Measurements from ENCODE around the gene PPFIA1. TPM values are rescaled to one million over a fixed set of nuclear protein-coding genes. Genes with fewer than 3 reads are reported as not detected.
"Not testable (repeated sequence)": the region's sequence is repeated elsewhere in the genome, so short reads cannot be mapped to it uniquely, and the experiment has no call there.

The PPFIA1 gene
- total RNA-seq, 4 donors from 2014 or later: 43.7 to 82.8 (median 69.3) TPM

DNA sequence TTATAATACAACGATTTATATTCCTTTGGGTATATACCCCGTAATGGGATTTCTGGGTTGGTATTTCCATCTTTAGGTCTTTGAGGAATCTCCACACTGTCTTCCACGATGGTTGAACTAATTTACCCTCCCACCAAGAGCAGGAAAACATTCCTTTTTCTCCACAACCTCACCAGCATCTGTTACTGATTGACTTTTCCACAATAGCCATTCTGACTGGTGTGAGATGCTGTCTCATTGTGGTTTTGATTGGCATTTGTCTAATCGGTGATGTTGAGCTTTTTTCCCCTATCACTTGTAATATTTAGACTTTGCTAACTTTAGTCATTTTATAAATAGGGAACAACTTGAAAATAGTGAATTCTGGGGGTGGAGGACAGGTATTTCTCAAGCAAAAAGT lies 58.1 kb downstream of the PPFIA1 start:
- Histone ChIP-seq H3K9me3 (no peaks in the 10 kb centered on the region), H3K36me3 (peaks cover 0 to 79% (median 12%) of the 10 kb centered on the region in 3 donors), H3K4me3 (no peak overlapping the region), H3K27me3 (no peaks in the 10 kb centered on the region), H3K27ac (no peak overlapping the region), H3K4me1 (peaks cover 0 to 27% (median 7%) of the 10 kb centered on the region in 4 donors)
- TF ChIP-seq POLR2A (IDR thresholded peaks at IDR 0.05) (no peak), EP300 (IDR thresholded peaks at IDR 0.05) (no peak)
- TF ChIP-seq, protein P1, sequence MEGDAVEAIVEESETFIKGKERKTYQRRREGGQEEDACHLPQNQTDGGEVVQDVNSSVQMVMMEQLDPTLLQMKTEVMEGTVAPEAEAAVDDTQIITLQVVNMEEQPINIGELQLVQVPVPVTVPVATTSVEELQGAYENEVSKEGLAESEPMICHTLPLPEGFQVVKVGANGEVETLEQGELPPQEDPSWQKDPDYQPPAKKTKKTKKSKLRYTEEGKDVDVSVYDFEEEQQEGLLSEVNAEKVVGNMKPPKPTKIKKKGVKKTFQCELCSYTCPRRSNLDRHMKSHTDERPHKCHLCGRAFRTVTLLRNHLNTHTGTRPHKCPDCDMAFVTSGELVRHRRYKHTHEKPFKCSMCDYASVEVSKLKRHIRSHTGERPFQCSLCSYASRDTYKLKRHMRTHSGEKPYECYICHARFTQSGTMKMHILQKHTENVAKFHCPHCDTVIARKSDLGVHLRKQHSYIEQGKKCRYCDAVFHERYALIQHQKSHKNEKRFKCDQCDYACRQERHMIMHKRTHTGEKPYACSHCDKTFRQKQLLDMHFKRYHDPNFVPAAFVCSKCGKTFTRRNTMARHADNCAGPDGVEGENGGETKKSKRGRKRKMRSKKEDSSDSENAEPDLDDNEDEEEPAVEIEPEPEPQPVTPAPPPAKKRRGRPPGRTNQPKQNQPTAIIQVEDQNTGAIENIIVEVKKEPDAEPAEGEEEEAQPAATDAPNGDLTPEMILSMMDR (IDR thresholded peaks at IDR 0.05): no peak
- 86% methylated on average over 4 of the region's 4 CpGs for WGBS, 2 donors
- DNase-seq (ENCODE audit: low spot score in 2 of 2): no peak

DNA sequence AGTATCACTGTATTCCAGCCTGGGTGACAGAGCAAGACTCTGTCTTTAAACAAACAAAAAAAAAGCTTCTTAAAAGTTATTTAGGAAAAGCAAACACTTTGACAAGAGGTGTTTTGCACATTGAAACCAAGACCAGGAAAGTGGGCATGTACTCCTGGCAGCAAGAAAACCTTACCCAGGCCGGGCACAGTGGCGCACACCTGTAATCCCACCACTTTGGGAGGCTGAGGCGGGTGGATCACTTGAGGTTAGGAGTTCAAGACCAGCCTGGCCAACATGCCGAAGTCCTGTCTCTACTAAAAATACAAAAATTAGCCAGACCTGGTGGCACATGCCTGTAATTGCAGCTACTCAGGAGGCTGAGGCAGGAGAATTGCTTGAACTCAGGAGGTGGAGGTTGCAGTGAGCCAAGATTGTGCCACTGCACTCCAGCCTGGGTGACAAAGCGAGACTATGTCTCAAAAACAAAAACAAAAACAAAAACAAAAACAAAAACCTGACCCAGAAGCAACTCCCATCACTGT lies 60.9 kb downstream of the PPFIA1 start:
- H3K27ac ChIP-seq; H3K27me3 ChIP-seq; DNase-seq (ENCODE audit: low spot score in 2 of 2); H3K9me3 ChIP-seq; H3K4me3 ChIP-seq; H3K4me1 ChIP-seq: not testable (repeated sequence)
- WGBS, 2 donors: 91 to 93% methylated on average over 5 of the region's 5 CpGs
- peaks cover 7 to 97% (median 15%) of the 10 kb centered on the region in 3 donors for H3K36me3 ChIP-seq

DNA sequence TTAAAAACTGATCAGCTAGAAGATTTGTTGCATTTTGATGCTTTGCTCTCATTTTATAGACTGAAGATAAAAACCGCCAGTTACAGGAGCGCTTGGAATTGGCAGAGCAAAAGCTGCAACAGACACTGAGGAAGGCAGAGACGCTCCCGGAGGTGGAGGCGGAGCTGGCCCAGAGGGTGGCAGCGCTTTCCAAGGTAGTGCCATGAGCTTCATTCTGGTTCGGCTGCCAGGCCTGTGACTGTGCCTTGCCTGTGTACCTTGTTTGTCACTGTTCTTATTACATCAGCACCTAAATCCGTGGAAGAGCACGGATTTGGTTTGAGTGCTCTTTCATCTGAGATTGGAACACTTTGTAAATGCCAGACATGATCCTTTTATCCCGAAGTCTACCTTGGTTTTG lies 61.4 kb downstream of the PPFIA1 start:
- Histone ChIP-seq H3K36me3 (peaks cover 7 to 97% (median 15%) of the 10 kb centered on the region in 3 donors), H3K27me3 (no peaks in the 10 kb centered on the region), H3K4me3 (no peak overlapping the region), H3K9me3 (no peaks in the 10 kb centered on the region), H3K4me1 (peaks cover 0 to 5% (median 0%) of the 10 kb centered on the region in 4 donors), H3K27ac (no peak overlapping the region)
- no peak for TF ChIP-seq POLR2A (IDR thresholded peaks at IDR 0.05)
- no peak for TF ChIP-seq EP300 (IDR thresholded peaks at IDR 0.05)
- TF ChIP-seq, protein P1 (IDR thresholded peaks at IDR 0.05): no peak
- WGBS, 2 donors: 87% methylated on average over 10 of the region's 10 CpGs
- DNase-seq (ENCODE audit: low spot score in 2 of 2): no peak

DNA sequence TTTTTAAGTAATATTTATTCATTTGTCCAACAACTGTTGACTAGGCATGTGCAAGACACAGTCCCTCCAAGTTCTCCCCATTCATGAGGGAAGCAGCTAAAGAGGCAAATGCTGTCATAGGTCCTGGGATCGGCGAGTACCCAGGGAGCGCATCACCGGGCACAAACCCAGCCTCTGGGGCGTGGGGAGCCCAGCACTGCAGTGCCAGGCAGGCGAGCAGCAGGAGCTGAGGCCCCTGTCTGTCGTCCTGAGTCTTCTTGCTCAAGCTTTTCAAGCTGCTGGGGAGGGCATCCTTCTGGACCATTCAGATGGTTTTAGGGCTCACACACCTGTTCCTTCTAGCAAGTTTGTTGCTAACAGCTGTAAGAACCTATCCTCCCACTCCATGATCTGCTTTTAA lies 62.1 kb downstream of the PPFIA1 start:
- Histone ChIP-seq H3K27me3 (no peaks in the 10 kb centered on the region), H3K27ac (no peak overlapping the region), H3K4me1 (no peaks in the 10 kb centered on the region), H3K9me3 (no peaks in the 10 kb centered on the region), H3K4me3 (no peak overlapping the region), H3K36me3 (peaks cover 8 to 97% (median 15%) of the 10 kb centered on the region in 3 donors)
- DNase-seq (ENCODE audit: low spot score in 2 of 2): no peak
- TF ChIP-seq POLR2A (IDR thresholded peaks at IDR 0.05): no peak
- no peak for TF ChIP-seq EP300 (IDR thresholded peaks at IDR 0.05)
- TF ChIP-seq, protein P1 (IDR thresholded peaks at IDR 0.05): no peak
- 91 to 95% methylated on average over 7 of the region's 7 CpGs for WGBS, 2 donors

DNA sequence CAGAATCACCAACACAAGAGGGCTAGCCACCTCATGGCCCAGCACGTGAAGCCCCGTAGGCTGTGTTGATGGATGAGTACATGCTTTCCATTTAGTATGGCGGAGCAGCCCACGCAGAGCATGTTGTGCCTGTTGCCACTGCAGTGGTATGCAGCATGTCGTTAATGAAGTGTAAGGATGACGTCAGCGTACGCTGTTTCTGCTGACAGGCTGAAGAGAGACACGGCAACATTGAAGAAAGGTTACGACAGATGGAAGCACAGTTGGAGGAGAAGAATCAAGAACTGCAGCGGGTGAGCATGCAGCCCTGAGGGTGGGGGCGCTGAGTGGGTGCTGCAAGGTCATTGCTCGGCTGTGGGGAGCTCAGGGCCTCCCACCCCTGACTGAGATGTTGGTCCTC lies 62.8 kb downstream of the PPFIA1 start:
- Histone ChIP-seq H3K36me3 (peaks cover 9 to 97% (median 15%) of the 10 kb centered on the region in 3 donors), H3K27ac (no peak overlapping the region), H3K9me3 (no peaks in the 10 kb centered on the region), H3K27me3 (no peaks in the 10 kb centered on the region), H3K4me3 (no peak overlapping the region), H3K4me1 (no peaks in the 10 kb centered on the region)
- 83 to 85% methylated on average over 13 of the region's 13 CpGs for WGBS, 2 donors
- TF ChIP-seq EP300 (IDR thresholded peaks at IDR 0.05): no peak
- no peak for TF ChIP-seq POLR2A (IDR thresholded peaks at IDR 0.05)
- TF ChIP-seq, protein P1 (IDR thresholded peaks at IDR 0.05): no peak
- DNase-seq (ENCODE audit: low spot score in 2 of 2): no peak
